Calu3 (cell line): ENCODE data around the gene MRPL36. TPM values are rescaled to one million over a fixed set of nuclear protein-coding genes. Genes with fewer than 3 reads are reported as not detected.

ENCODE experiments used
- BruUV-seq: library from RNA; stranded (reverse); fragments of 400-500 nt; replicated peaks from 2 replicates; lab custom pipeline; 2021; lab: Mats Ljungman, UMichigan
- CTCF ChIA-PET: fragments of 300-600 bp; sonication (Branson Sonifier 250); formaldehyde crosslinking; loops from one replicate; lab custom pipeline; 2022; ENCODE audit warnings: antibody characterized with exemption; lab: Charles Lee
- DNase-seq: peaks from one replicate; pipeline ENCODE4 v3.0.0; 2022
- H3K27ac Mint-ChIP-seq: one replicate; pipeline ENCODE4 v1.8.0; 2022; ENCODE audit warnings: mixed read lengths; ENCODE audit not compliant: unreplicated experiment
- H3K27me3 Mint-ChIP-seq: one replicate; pipeline ENCODE4 v1.8.0; 2022; ENCODE audit warnings: mixed read lengths; ENCODE audit not compliant: unreplicated experiment
- H3K36me3 Mint-ChIP-seq: one replicate; pipeline ENCODE4 v1.8.0; 2022; ENCODE audit warnings: mild to moderate bottlenecking, moderate library complexity, mixed read lengths; ENCODE audit not compliant: insufficient read depth, unreplicated experiment
- H3K4me1 Mint-ChIP-seq: one replicate; pipeline ENCODE4 v1.8.0; 2022; ENCODE audit warnings: mild to moderate bottlenecking, low read depth, mixed read lengths; ENCODE audit not compliant: unreplicated experiment
- H3K4me3 Mint-ChIP-seq: one replicate; pipeline ENCODE4 v1.8.0; 2022; ENCODE audit warnings: mild to moderate bottlenecking, low read depth, moderate library complexity, mixed read lengths; ENCODE audit not compliant: unreplicated experiment
- H3K9me3 Mint-ChIP-seq: one replicate; pipeline ENCODE4 v1.8.0; 2022; ENCODE audit warnings: low read depth, mixed read lengths; ENCODE audit not compliant: unreplicated experiment
- CTCF ChIP-seq: fragments of 200-600 bp; IDR thresholded peaks from one replicate; pipeline ENCODE4 v1.8.0; 2022; ENCODE audit warnings: antibody characterized with exemption; ENCODE audit not compliant: unreplicated experiment
- intact Hi-C: fragments of 100-400 bp; cut with micrococcal nuclease; formaldehyde crosslinking; loops from one replicate; pipeline ENCODE4 v1.10.0; 2022; ENCODE audit not compliant: unreplicated experiment
- total RNA-seq: library from RNA; stranded (reverse); gene quantifications from 2 replicates; pipeline ENCODE4 v1.2.3, GENCODE V29; 2022

MRPL36 gene
- total RNA-seq, 1 experiment from 2014 or later: 55.5 TPM

- CTCF ChIA-PET: no interaction called here
- no peaks in the 10 kb centered on the region for H3K4me1 Mint-ChIP-seq
- no peak overlapping the region for H3K4me3 Mint-ChIP-seq
- H3K27ac Mint-ChIP-seq: no peak overlapping the region
- H3K36me3 Mint-ChIP-seq: peaks cover 21% of the 10 kb centered on the region
- H3K9me3 Mint-ChIP-seq: peaks cover 6% of the 10 kb centered on the region
- intact Hi-C loops: no loop called here
- no peaks in the 10 kb centered on the region for H3K27me3 Mint-ChIP-seq
- no peak for TF ChIP-seq CTCF
- no peak for DNase-seq
- no TSS peak for BruUV-seq
Observed at GRCh38 chr5:1821862-1822261, 22.2 kb upstream of the MRPL36 start.

- BruUV-seq: no TSS peak
- CTCF ChIA-PET: interaction anchor here (0.7 kb wide), 1 partner anchor 16 kb away, joined by 3 read pairs; no protein-coding TSS in a partner anchor
- no peaks in the 10 kb centered on the region for H3K27me3 Mint-ChIP-seq
- H3K36me3 Mint-ChIP-seq: peaks cover 26% of the 10 kb centered on the region
- H3K4me3 Mint-ChIP-seq: no peak overlapping the region
- DNase-seq: no peak
- H3K9me3 Mint-ChIP-seq: peaks cover 6% of the 10 kb centered on the region
- TF ChIP-seq CTCF: no peak
- intact Hi-C loops: no loop called here
- no peak overlapping the region for H3K27ac Mint-ChIP-seq
- no peaks in the 10 kb centered on the region for H3K4me1 Mint-ChIP-seq
Observed at GRCh38 chr5:1820926-1821325, 21.3 kb upstream of the MRPL36 start.

GRCh38 chr5:1820381-1820780 lies 20.7 kb upstream of the MRPL36 start:
- no peak overlapping the region for H3K27ac Mint-ChIP-seq
- no peak for TF ChIP-seq CTCF
- BruUV-seq: no TSS peak
- H3K27me3 Mint-ChIP-seq: no peaks in the 10 kb centered on the region
- H3K9me3 Mint-ChIP-seq: peaks cover 6% of the 10 kb centered on the region
- no peak for DNase-seq
- intact Hi-C loops: no loop called here
- no peak overlapping the region for H3K4me3 Mint-ChIP-seq
- CTCF ChIA-PET: interaction anchor here (0.7 kb wide), 1 partner anchor 17 kb away, joined by 3 read pairs; no protein-coding TSS in a partner anchor
- peaks cover 32% of the 10 kb centered on the region for H3K36me3 Mint-ChIP-seq
- H3K4me1 Mint-ChIP-seq: no peaks in the 10 kb centered on the region

GRCh38 chr5:1819458-1819857 lies 19.8 kb upstream of the MRPL36 start:
- peaks cover 6% of the 10 kb centered on the region for H3K9me3 Mint-ChIP-seq
- no peaks in the 10 kb centered on the region for H3K4me1 Mint-ChIP-seq
- no peak overlapping the region for H3K4me3 Mint-ChIP-seq
- no peak for TF ChIP-seq CTCF
- no peaks in the 10 kb centered on the region for H3K27me3 Mint-ChIP-seq
- DNase-seq: no peak
- CTCF ChIA-PET: no interaction called here
- intact Hi-C loops: no loop called here
- H3K27ac Mint-ChIP-seq: no peak overlapping the region
- BruUV-seq: no TSS peak
- peaks cover 40% of the 10 kb centered on the region for H3K36me3 Mint-ChIP-seq
